NOMO-1 treated with dmso at 0.1 percent for 144 hours (cell line): Measurements from ENCODE around the gene KMT2E.

Source experiments
- DNase-seq: peaks from one replicate; lab custom pipeline; 2025; ENCODE audit not compliant: unreplicated experiment; lab: John Stamatoyannopoulos, UW

The KMT2E gene

GRCh38 chr7:105009667-105010503, 4.1 kb upstream of the KMT2E start:
- no peak for DNase-seq

GRCh38 chr7:105010504-105011130, 3.4 kb upstream of the KMT2E start:
- DNase-seq: no peak

- DNase-seq: no peak
Observed at GRCh38 chr7:105011141-105011830, 2.7 kb upstream of the KMT2E start.

GRCh38 chr7:105011831-105012502, 2.0 kb upstream of the KMT2E start:
- DNase-seq: no peak

- peak; percentile 89 for DNase-seq
Observed at GRCh38 chr7:105012503-105013220, 1.3 kb upstream of the KMT2E start.

GRCh38 chr7:105013221-105013815, 687 bp upstream of the KMT2E start:
- DNase-seq: peak; percentile 19

- DNase-seq: no peak
Observed at GRCh38 chr7:105014693-105015389, 836 bp downstream of the KMT2E start.

GRCh38 chr7:105015390-105015965, 1.5 kb downstream of the KMT2E start:
- DNase-seq: no peak

- no peak for DNase-seq
Observed at GRCh38 chr7:105016068-105016708, 2.2 kb downstream of the KMT2E start.

- no peak for DNase-seq
Observed at GRCh38 chr7:105016709-105017656, 3.0 kb downstream of the KMT2E start.

GRCh38 chr7:105017657-105018365, 3.8 kb downstream of the KMT2E start:
- no peak for DNase-seq

- DNase-seq: no peak
Observed at GRCh38 chr7:105019269-105019668, 5.3 kb downstream of the KMT2E start.

GRCh38 chr7:105020926-105021325, 6.9 kb downstream of the KMT2E start:
- no peak for DNase-seq

- no peak for DNase-seq
Observed at GRCh38 chr7:105021352-105021751, 7.3 kb downstream of the KMT2E start.

- DNase-seq: no peak
Observed at GRCh38 chr7:105021967-105022366, 8.0 kb downstream of the KMT2E start.

GRCh38 chr7:105022458-105022857, 8.5 kb downstream of the KMT2E start:
- DNase-seq: no peak

GRCh38 chr7:105024734-105025133, 10.7 kb downstream of the KMT2E start:
- no peak for DNase-seq
